ENCODE data around the gene CCM2L. TPM values are rescaled to one million over a fixed set of nuclear protein-coding genes. Genes with fewer than 3 reads are reported as not detected.

CCM2L gene
- total and polyA plus RNA-seq, 2 of the 8 experiments (the other 6 are each of a cell fraction or from before 2014, with no cell fraction given), result 5.5 to 15.8 TPM

- TF ChIP-seq CHD1 (IDR thresholded peaks at IDR 0.05; ENCODE audit: low read depth, low read length), result no peak
- no peak for TF ChIP-seq RBBP5 (IDR thresholded peaks at IDR 0.05; ENCODE audit: borderline replicate concordance, low read depth, low read length)
- no peak for TF ChIP-seq KDM4A (IDR thresholded peaks at IDR 0.05; ENCODE audit: low read depth, low read length, severe bottlenecking)
- no peak for TF ChIP-seq SIN3A (conservative IDR thresholded peaks at IDR 0.05 in 1 of 2, IDR thresholded peaks at IDR 0.05 in 1 of 2; ENCODE audit: low read depth in 1 of 2, low read length in 2 of 2)
- TF ChIP-seq KDM1A (IDR thresholded peaks at IDR 0.05; ENCODE audit: borderline replicate concordance, low read length), result no peak
- no peak for TF ChIP-seq ASH2L (IDR thresholded peaks at IDR 0.05; ENCODE audit: low read length)
- no peak for TF ChIP-seq YY1 (IDR thresholded peaks at IDR 0.05; ENCODE audit: low read depth, low read length)
- no peak for TF ChIP-seq SIX5 (IDR thresholded peaks at IDR 0.05; ENCODE audit: low read depth, low read length)
- TF ChIP-seq POLR2AphosphoS5 (IDR thresholded peaks at IDR 0.05; ENCODE audit: low read depth, low read length), result no peak
- no peak for TF ChIP-seq TAF7 (optimal IDR thresholded peaks at IDR 0.05; ENCODE audit: borderline replicate concordance, low read depth, low read length)
Observed at GRCh38 chr20:32070690-32071213, 60.5 kb downstream of the CCM2L start (continued).
